VCaP (cell line): ENCODE data around the gene UCP3.

ENCODE experiments used
- H3K27ac ChIP-seq: fragments of 450-650 bp; 2 replicates; pipeline ENCODE4 v1.5.1; 2017
- CTCF ChIP-seq: fragments of 450-650 bp; conservative IDR thresholded peaks from 2 replicates; pipeline ENCODE4 v1.5.1; 2017; ENCODE audit warnings: mild to moderate bottlenecking, moderate library complexity

The UCP3 gene

GRCh38 chr11:73998846-73999575, 9.9 kb downstream of the UCP3 start:
- H3K27ac ChIP-seq = no peak overlapping the region
- TF ChIP-seq CTCF = no peak

DNA sequence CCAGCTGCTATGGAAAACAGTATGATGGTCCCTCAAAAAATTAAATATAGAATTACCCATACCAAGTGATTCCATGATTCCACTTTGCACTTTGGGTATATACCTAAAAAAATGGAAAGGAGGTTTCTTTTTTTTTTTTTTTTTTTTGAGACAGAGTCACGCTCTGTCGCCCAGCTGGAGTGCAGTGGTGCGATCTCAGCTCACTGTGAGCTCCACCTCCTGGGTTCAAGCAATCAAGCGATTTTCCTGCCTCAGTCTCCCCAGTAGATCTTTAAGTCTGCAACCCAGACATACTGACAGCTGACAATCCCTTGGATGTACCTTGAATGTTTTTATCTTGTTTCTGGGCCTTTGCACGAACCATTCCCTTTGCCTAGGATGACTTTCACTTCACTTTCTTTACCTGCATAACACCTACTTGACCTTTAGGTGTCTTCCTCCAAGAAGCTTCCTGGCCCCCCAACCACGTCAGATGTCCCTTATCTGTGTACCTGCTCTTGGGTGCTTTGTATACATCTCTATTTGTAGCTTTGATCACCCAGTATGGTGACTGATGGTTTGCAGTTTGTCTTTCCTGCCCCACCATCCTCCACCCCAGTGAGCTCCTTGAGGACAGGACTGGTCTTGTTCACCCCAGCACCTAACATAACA, 11.6 kb downstream of the UCP3 start:
- no peak for TF ChIP-seq CTCF
- H3K27ac ChIP-seq = peak overlapping the region; percentile 54

DNA sequence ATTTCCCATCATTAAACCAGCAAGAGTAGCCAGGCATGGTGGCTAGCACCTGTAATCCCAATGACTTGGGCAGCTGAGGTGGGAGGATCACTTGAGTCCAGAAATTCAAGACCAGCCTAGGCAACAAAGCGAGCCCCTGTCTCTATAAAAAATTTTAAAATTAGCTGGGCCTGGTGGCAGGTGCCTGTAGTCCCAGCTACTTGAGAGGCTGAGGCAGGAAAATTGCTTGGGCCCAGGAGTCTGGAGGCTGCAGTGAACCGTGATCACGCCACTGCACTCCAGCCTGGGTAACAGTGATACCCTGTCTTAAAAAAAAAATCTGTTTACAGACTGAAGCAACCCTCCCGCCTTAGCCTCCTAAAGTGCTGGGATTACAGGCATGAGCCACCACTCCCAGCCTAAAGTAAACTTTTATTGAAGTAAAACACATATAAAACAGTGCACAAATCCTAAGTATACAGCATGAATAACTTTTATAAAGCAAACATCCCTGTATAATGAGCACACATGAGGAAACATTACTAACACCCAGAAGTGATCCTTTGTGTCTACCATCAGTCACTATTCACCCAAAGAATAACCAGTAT, 12.6 kb downstream of the UCP3 start:
- no peak for TF ChIP-seq CTCF
- peak overlapping the region; percentile 54 for H3K27ac ChIP-seq

- TF ChIP-seq CTCF = no peak
- peak overlapping the region; percentile 54 for H3K27ac ChIP-seq
Measured at GRCh38 chr11:73995731-73996130, 13.2 kb downstream of the UCP3 start.

DNA sequence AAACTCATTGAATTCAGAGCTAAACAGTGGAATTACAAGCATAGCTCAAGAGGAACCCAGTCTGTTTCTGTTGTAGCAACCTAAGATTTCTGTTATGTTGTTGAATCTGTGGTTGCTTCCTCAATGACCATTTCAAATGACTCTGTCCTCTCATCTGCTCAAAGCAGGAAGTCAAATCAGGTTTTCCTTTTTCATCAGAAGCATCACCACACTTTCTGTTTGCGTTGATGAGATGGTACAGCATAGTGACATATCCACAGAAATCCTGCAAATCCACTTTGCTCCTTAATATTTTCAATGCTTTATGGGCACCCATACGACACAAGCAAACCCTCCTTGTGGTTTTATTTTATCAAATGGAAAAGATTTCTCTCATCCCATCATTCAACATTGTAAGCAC, 13.6 kb downstream of the UCP3 start:
- H3K27ac ChIP-seq = peak overlapping the region; percentile 54
- no peak for TF ChIP-seq CTCF

GRCh38 chr11:73991471-73992006, 17.3 kb downstream of the UCP3 start:
- no peak for TF ChIP-seq CTCF
- no peak overlapping the region for H3K27ac ChIP-seq

DNA sequence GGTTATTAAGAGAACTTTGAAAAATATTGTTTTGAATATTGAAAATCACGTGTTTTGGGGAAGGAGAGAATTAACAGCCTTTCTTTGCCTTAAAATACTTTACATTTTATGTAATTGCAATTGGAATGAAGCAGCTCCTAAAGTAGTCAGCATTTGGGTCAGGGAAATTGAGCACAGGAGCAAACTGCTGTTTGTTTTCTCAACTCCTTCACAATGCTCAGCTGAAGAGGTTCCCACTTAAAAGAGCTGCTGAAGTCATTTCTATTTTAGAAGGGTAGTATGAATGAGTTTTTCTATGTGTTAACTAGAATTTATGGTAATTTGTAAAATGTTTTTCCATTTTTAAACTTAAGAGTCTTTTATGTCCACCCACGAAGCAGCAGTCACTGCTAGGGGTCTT, 18.2 kb downstream of the UCP3 start:
- no peak overlapping the region for H3K27ac ChIP-seq

More for the DNA sequence above, 18.2 kb downstream of the UCP3 start:
- no peak for TF ChIP-seq CTCF
